Muscle layer of colon (tissue), 2 donors: ENCODE measurements around the gene C2CD3.

Source experiments
- H3K27ac ChIP-seq: one replicate; pipeline ENCODE4 v1.7.0; 2013; ENCODE audit warnings: low read depth, mild to moderate bottlenecking, low read length, moderate library complexity
- H3K27me3 ChIP-seq, 2 donors: one replicate each; pipeline ENCODE4 v1.7.0; 2013; ENCODE audit warnings: low read length in 2 of 2, mild to moderate bottlenecking in 2 of 2; ENCODE audit not compliant: insufficient read depth in 2 of 2, control insufficient read depth in 1 of 2
- H3K36me3 ChIP-seq: one replicate; pipeline ENCODE4 v1.7.0; 2013; ENCODE audit warnings: mild to moderate bottlenecking, low read length; ENCODE audit not compliant: insufficient read depth
- H3K4me1 ChIP-seq: one replicate; pipeline ENCODE4 v1.7.0; 2013; ENCODE audit warnings: mild to moderate bottlenecking, low read length; ENCODE audit not compliant: insufficient read depth
- H3K4me3 ChIP-seq, 2 donors: one replicate each; pipeline ENCODE4 v1.7.0; 2013; ENCODE audit warnings: low read length in 2 of 2, low read depth in 1 of 2, mild to moderate bottlenecking in 1 of 2, moderate library complexity in 1 of 2
- H3K9ac ChIP-seq: one replicate; pipeline ENCODE4 v1.7.0; 2013; ENCODE audit warnings: low read length
- H3K9me3 ChIP-seq: one replicate; pipeline ENCODE4 v1.7.0; 2013; ENCODE audit warnings: mild to moderate bottlenecking, low read length
- donor health status: abdominal sarcoma.
- donor health status: Adenocarcinoma of cecum.

Gene C2CD3

DNA sequence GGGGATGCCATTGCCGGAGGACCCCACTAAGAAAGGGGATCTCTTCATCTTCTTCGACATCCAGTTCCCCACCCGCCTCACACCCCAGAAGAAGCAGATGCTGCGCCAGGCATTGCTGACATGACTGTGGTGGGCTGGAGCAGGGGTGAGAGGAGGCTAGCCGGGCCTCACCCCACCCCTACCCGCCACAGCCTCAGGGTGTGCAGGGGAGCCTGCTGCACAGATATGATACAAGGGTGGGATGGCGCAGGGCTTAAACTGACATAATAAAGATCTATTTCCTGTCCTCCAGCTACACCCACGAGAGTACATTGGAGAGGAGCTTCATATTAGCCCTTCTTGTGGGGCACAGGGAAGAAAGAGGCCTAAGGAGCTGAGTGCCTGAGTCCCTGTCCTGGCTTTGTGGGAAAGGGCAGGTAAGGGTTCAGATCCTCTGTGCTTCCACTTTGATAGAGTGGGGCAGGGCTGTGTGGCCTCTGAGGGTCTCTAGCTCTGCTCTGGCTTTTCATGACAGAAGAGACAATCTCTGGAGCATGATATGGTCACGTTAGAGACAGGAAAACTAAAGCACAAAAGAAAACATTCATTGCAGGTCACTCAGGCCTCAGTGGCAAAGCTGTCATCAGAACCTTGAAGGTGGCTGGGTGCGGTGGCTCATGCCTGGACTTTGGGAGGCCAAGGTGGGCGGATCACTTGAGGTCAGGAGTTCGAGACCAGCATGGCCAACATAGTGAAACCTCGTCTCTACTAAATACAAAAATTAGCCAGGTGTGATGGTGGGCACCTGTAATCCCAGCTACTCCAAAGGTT, 200.6 kb downstream of the C2CD3 start:
- no peak overlapping the region for H3K27ac ChIP-seq

DNA sequence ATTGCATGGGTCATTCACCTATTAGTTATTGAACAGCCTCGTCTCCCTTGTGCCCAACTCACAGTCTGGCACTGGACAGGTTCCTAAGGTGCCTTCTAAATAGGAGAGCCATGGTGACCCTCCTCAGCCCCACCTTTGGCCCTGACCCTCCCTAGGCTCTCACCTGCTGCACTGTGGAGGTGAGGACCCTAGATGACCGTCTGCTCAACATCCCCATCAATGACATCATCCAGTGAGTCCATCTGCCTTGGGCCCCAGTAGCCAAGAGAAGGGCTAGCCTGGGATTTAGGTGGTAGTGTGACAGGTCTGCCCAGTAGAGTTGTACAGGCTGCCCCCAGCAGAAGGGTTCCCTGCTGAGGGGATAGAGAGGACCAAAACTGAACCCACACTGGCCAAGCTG, 201.7 kb downstream of the C2CD3 start:
- H3K27me3 ChIP-seq = no peaks in the 10 kb centered on the region
- H3K27ac ChIP-seq = no peak overlapping the region
- no peak overlapping the region for H3K9ac ChIP-seq
- H3K36me3 ChIP-seq = no peaks in the 10 kb centered on the region
- no peak overlapping the region for H3K4me3 ChIP-seq
- H3K4me1 ChIP-seq = no peaks in the 10 kb centered on the region
- H3K9me3 ChIP-seq = no peaks in the 10 kb centered on the region

More for the DNA sequence above, 200.6 kb downstream of the C2CD3 start:
- Histone ChIP-seq H3K36me3 (no peaks in the 10 kb centered on the region), H3K4me1 (no peaks in the 10 kb centered on the region), H3K27me3 (no peaks in the 10 kb centered on the region), H3K9me3 (no peaks in the 10 kb centered on the region), H3K9ac (no peak overlapping the region), H3K4me3 (no peak overlapping the region)

DNA sequence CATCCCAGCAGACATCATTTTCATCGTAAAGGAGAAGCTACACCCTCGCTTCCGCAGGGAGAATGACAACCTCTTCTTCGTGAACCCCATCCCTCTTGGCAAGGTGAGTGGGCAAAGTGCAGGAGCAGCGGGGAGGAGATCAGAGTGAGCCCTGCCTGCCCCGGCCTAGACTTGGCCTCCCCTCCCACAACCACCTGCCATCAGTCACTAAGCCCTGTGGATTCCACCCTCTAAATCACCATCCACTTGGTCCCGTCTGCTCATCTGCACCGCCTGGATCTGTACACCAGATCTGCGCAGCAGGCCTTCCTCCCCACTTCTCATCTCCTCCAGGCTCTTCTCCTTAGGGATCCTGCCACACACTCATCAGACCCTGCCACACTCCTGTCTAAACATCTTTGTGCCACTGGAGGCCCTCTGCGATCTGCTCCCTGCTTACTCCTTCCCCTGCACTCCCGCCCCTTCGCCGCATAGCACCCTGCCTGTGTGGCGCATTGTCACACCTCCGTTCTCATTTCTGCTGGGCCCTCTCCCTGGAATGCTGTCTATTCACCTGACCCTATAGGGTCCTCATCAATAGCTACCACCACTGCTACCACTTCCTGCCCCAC, 202.3 kb downstream of the C2CD3 start:
- Histone ChIP-seq H3K27me3 (no peaks in the 10 kb centered on the region), H3K36me3 (no peaks in the 10 kb centered on the region), H3K9me3 (no peaks in the 10 kb centered on the region), H3K9ac (no peak overlapping the region), H3K4me1 (no peaks in the 10 kb centered on the region), H3K4me3 (no peak overlapping the region), H3K27ac (no peak overlapping the region)

- H3K4me1 ChIP-seq = no peaks in the 10 kb centered on the region
- no peaks in the 10 kb centered on the region for H3K27me3 ChIP-seq
- no peak overlapping the region for H3K27ac ChIP-seq
- H3K36me3 ChIP-seq = no peaks in the 10 kb centered on the region
- H3K9ac ChIP-seq = no peak overlapping the region
- H3K9me3 ChIP-seq = no peaks in the 10 kb centered on the region
- H3K4me3 ChIP-seq = no peak overlapping the region
Observed at GRCh38 chr11:73965764-73966121, 205.1 kb downstream of the C2CD3 start.

DNA sequence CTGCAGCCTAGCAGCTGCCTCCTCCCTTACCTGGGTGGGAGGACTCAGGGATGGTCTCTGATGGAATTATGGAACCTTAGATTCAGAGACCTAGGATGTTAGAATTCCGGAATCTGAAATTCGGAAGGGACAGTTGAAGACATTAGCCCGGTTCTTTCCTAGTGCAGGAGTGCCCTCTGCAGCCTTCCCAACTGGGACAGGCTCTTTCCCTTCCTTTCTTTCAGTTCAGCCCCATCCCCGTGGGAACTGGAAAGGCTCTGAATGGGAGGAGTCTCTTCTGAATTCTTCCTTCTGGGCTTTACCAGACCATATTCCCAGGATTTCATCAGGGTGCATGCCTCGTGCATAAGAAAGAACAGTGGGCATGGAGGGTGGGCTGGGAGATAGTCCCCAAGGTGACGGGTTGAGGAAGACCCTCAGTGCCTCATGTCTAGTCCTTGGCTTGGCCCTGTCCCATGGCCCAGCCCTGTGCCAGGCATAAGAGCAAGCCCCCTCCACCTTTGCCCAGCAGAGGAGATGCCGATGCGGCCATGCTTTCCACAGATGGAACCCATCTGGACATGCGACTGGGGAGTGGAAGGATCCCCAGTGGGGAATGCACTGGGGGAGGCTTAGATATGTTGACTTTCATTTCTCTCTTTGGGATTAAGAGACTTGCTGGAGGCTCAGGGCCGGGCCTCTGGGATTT, 205.6 kb downstream of the C2CD3 start:
- Histone ChIP-seq H3K9ac (no peak overlapping the region), H3K36me3 (no peaks in the 10 kb centered on the region), H3K4me3 (no peak overlapping the region), H3K9me3 (no peaks in the 10 kb centered on the region), H3K4me1 (no peaks in the 10 kb centered on the region), H3K27me3 (no peaks in the 10 kb centered on the region), H3K27ac (no peak overlapping the region)

GRCh38 chr11:73963861-73964260, 206.9 kb downstream of the C2CD3 start:
- Histone ChIP-seq H3K9ac (no peak overlapping the region), H3K27me3 (no peaks in the 10 kb centered on the region), H3K27ac (no peak overlapping the region), H3K36me3 (no peaks in the 10 kb centered on the region), H3K9me3 (no peaks in the 10 kb centered on the region), H3K4me1 (no peaks in the 10 kb centered on the region), H3K4me3 (no peak overlapping the region)
